ENCODE results near the gene TMEM240.

- no peak for TF ChIP-seq CTCF (IDR thresholded peaks at IDR 0.05 in 2 of 3, conservative IDR thresholded peaks at IDR 0.05 in 1 of 3; ENCODE audit: control insufficient read depth in 2 of 3, extremely low read depth in 1 of 3, insufficient read depth in 1 of 3, low read depth in 3 of 3, low read length in 3 of 3)
- TF ChIP-seq GABPA (IDR thresholded peaks at IDR 0.05; ENCODE audit: low read depth): no peak
- TF ChIP-seq HDGF (IDR thresholded peaks at IDR 0.05): no peak
- no peak for TF ChIP-seq POLR2A (IDR thresholded peaks at IDR 0.05; ENCODE audit: low read depth, low read length)
- TF ChIP-seq CREB1 (IDR thresholded peaks at IDR 0.05; ENCODE audit: low read depth): no peak
- no peak for TF ChIP-seq LARP7 (IDR thresholded peaks at IDR 0.05)
- TF ChIP-seq EZH2 (IDR thresholded peaks at IDR 0.05; ENCODE audit: borderline replicate concordance, control insufficient read depth, low read depth, low read length): no peak
- TF ChIP-seq ZBTB40 (IDR thresholded peaks at IDR 0.05; ENCODE audit: borderline replicate concordance): no peak
- no peak for TF ChIP-seq SRF (IDR thresholded peaks at IDR 0.05; ENCODE audit: low read depth in 2 of 2, low read length in 2 of 2)
- TF ChIP-seq SKIL (IDR thresholded peaks at IDR 0.05; ENCODE audit: low read depth, poor library complexity, severe bottlenecking): no peak
- no peak for TF ChIP-seq MAX (IDR thresholded peaks at IDR 0.05; ENCODE audit: low read depth, low read length)
- no peak for TF ChIP-seq TCF7 (IDR thresholded peaks at IDR 0.05; ENCODE audit: borderline replicate concordance)
- TF ChIP-seq CBX3 (IDR thresholded peaks at IDR 0.05; ENCODE audit: borderline replicate concordance, low read depth): no peak
- TF ChIP-seq RCOR1 (conservative IDR thresholded peaks at IDR 0.05; ENCODE audit: low read depth, low read length): no peak
Observed at GRCh38 chr1:1567152-1567875, 26.9 kb upstream of the TMEM240 start.

Data from GM12878 (cell line).